HUES64 (cell line): ENCODE results near the gene FAM81A.
"Not testable (repeated sequence)": the region's sequence is repeated elsewhere in the genome, so short reads cannot be mapped to it uniquely, and the experiment has no call there.

Source experiments
- H3K27ac ChIP-seq: 2 replicates; pipeline ENCODE4 v1.7.0; 2013; ENCODE audit warnings: low read depth, low read length, inconsistent platforms
- H3K27me3 ChIP-seq: 2 replicates; pipeline ENCODE4 v1.6.1; 2013; ENCODE audit warnings: mild to moderate bottlenecking, low read length; ENCODE audit not compliant: insufficient read depth
- H3K36me3 ChIP-seq: 2 replicates; pipeline ENCODE4 v1.6.1; 2013; ENCODE audit warnings: mild to moderate bottlenecking, low read length; ENCODE audit not compliant: insufficient read depth
- H3K4me1 ChIP-seq: 2 replicates; pipeline ENCODE4 v1.6.1; 2013; ENCODE audit warnings: mild to moderate bottlenecking, low read length, moderate library complexity; ENCODE audit not compliant: insufficient read depth
- H3K4me3 ChIP-seq: 2 replicates; pipeline ENCODE4 v1.5.1; 2013; ENCODE audit warnings: mild to moderate bottlenecking, low read length, moderate library complexity
- H3K9ac ChIP-seq: 2 replicates; pipeline ENCODE4 v1.6.1; 2013; ENCODE audit warnings: mild to moderate bottlenecking, low read depth, low read length
- H3K9me3 ChIP-seq: 2 replicates; pipeline ENCODE4 v1.6.1; 2013; ENCODE audit warnings: low read depth, low read length; ENCODE audit not compliant: insufficient read depth
- WGBS: fragments of 150-250, 120-280 bp; methylation state at CpG from one replicate; pipeline ENCODE4 v1.1.7; 2013; ENCODE audit warnings: missing lambda C conversion rate; 5-methylcytosine and 5-hydroxymethylcytosine counted together

The FAM81A gene

DNA sequence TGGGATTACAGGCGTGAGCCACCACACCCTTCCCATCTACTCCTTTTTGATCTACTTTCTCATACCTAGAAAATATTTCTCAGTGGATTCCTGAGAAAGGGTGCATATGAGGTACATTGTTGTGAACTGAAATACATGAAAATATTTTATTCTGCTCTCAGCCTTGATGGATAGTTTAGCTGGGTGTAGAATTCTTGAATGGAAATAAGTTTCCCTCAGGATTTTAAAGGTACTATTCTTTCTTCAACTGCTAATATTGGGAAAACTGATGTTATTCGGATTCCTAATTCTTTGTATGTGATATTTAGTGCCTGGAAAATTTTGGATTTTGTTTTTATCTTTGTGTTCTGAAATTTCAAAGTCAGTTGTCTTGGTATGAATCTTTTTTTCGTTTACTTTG lies 9.1 kb upstream of the FAM81A start:
- H3K4me1 ChIP-seq, H3K36me3 ChIP-seq, H3K9ac ChIP-seq, H3K27me3 ChIP-seq, H3K9me3 ChIP-seq, H3K4me3 ChIP-seq, H3K27ac ChIP-seq: not testable (repeated sequence)
- WGBS = 80% methylated on average over 2 of the region's 3 CpGs

DNA sequence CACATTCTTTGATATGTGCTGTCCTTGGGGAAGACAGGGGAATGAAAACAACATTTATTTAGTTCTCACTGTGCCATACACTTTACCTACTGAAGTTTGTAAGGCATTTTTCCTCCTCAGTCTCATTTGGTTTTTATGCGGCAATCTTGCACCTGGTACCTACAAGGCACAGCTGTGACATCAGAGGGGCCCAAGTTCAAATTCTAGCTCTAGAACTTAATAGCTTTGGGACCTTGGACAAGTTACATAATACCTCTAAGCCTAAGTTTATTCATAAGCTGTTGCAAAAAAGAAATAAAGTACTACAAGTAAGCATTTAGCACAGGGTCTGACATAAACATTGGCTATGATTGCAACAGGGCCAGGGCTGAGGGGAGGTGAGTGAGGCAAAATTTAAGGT lies 5.6 kb upstream of the FAM81A start:
- no peak overlapping the region for H3K4me3 ChIP-seq
- H3K4me1 ChIP-seq = peaks cover 3% of the 10 kb centered on the region; the same call in 1 of the 2 replicates
- H3K9me3 ChIP-seq = peaks cover 4% of the 10 kb centered on the region; the same call in 1 of the 2 replicates
- no peaks in the 10 kb centered on the region for H3K36me3 ChIP-seq
- no peak overlapping the region for H3K27ac ChIP-seq
- H3K9ac ChIP-seq = no peak overlapping the region
- WGBS = 95% methylated on average over 1 of the region's 1 CpG
- peaks cover 39% of the 10 kb centered on the region for H3K27me3 ChIP-seq

- H3K4me1 ChIP-seq = peaks cover 6% of the 10 kb centered on the region; the same call in 1 of the 2 replicates
- no peaks in the 10 kb centered on the region for H3K9me3 ChIP-seq
- H3K4me3 ChIP-seq = no peak overlapping the region
- WGBS = 87% methylated on average over 4 of the region's 4 CpGs
- no peaks in the 10 kb centered on the region for H3K36me3 ChIP-seq
- H3K9ac ChIP-seq = no peak overlapping the region
- no peak overlapping the region for H3K27ac ChIP-seq
- peaks cover 58% of the 10 kb centered on the region for H3K27me3 ChIP-seq
Observed at GRCh38 chr15:59434481-59434880, 3.5 kb upstream of the FAM81A start.

DNA sequence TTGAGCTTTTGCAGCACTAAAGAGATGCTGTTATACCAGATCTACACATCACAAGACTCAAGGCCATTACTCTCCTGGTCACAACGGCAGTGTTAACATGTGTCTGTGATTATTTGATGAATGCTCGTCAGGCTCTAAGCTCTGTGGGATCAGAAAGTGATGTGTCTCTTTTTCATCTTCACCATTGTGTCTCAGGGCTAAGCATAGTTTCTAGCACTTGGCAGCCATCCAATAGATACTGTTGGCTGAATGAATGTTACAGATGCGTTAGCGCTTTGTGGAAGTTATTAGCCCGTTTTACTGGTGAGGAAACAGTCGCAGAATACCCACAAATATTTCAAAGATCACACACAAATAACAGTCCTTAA lies 1.2 kb upstream of the FAM81A start:
- no peak overlapping the region for H3K9ac ChIP-seq
- H3K27me3 ChIP-seq = peaks cover 80% of the 10 kb centered on the region
- H3K4me1 ChIP-seq = peaks cover 6% of the 10 kb centered on the region; the same call in 1 of the 2 replicates
- WGBS = 56% methylated on average over 5 of the region's 6 CpGs
- H3K36me3 ChIP-seq = no peaks in the 10 kb centered on the region
- no peak overlapping the region for H3K27ac ChIP-seq
- H3K4me3 ChIP-seq = peak overlapping the region; percentile 81; the same call in 1 of the 2 replicates
- H3K9me3 ChIP-seq = no peaks in the 10 kb centered on the region

- Histone ChIP-seq H3K4me3 (peak overlapping the region; percentile 81), H3K4me1 (peaks cover 6% of the 10 kb centered on the region; the same call in 1 of the 2 replicates), H3K27ac (no peak overlapping the region), H3K9ac (no peak overlapping the region), H3K9me3 (no peaks in the 10 kb centered on the region), H3K36me3 (no peaks in the 10 kb centered on the region), H3K27me3 (peaks cover 80% of the 10 kb centered on the region)
- WGBS = 9% methylated on average over 28 of the region's 30 CpGs
Observed at GRCh38 chr15:59437142-59437816, 707 bp upstream of the FAM81A start.

- 75% methylated on average over 22 of the region's 22 CpGs for WGBS
- peaks cover 6% of the 10 kb centered on the region; the same call in 1 of the 2 replicates for H3K4me1 ChIP-seq
- no peaks in the 10 kb centered on the region for H3K9me3 ChIP-seq
- no peak overlapping the region for H3K9ac ChIP-seq
- peak overlapping the region; percentile 81 for H3K4me3 ChIP-seq
- H3K27ac ChIP-seq = no peak overlapping the region
- H3K27me3 ChIP-seq = peaks cover 78% of the 10 kb centered on the region
- no peaks in the 10 kb centered on the region for H3K36me3 ChIP-seq
Observed at GRCh38 chr15:59438625-59439290, 772 bp downstream of the FAM81A start.

DNA sequence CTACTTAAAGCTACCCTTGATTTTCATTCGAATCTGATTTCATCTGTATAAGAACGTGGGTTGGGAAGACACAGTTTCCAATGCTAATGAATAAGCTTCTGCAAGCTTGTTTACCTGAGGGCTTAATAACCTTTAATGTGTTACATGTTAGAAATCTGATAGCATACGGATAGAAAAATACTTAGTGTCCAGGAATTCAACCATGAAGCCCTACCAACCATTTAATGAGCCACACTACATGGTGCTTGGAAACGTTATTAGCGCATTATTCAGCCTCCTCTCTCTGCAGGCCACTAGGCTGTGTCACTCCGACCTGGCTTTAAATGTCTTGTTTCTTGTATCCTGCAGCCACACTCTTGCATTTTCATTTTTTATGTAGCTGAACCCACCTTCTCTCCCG lies 1.6 kb downstream of the FAM81A start:
- WGBS = 92% methylated on average over 6 of the region's 7 CpGs
- Histone ChIP-seq H3K27ac (no peak overlapping the region), H3K4me3 (no peak overlapping the region), H3K27me3 (peaks cover 70% of the 10 kb centered on the region), H3K9ac (no peak overlapping the region), H3K4me1 (peaks cover 6% of the 10 kb centered on the region; the same call in 1 of the 2 replicates), H3K9me3 (no peaks in the 10 kb centered on the region), H3K36me3 (no peaks in the 10 kb centered on the region)

- no peak overlapping the region for H3K27ac ChIP-seq
- peaks cover 32% of the 10 kb centered on the region for H3K27me3 ChIP-seq
- 92% methylated on average over 8 of the region's 8 CpGs for WGBS
- no peak overlapping the region for H3K9ac ChIP-seq
- no peaks in the 10 kb centered on the region for H3K9me3 ChIP-seq
- peaks cover 9% of the 10 kb centered on the region; the same call in 1 of the 2 replicates for H3K4me1 ChIP-seq
- no peak overlapping the region for H3K4me3 ChIP-seq
- no peaks in the 10 kb centered on the region for H3K36me3 ChIP-seq
Observed at GRCh38 chr15:59443341-59444072, 5.5 kb downstream of the FAM81A start.

GRCh38 chr15:59444081-59444835 lies 6.3 kb downstream of the FAM81A start:
- no peaks in the 10 kb centered on the region for H3K9me3 ChIP-seq
- no peak overlapping the region for H3K27ac ChIP-seq
- no peak overlapping the region for H3K4me3 ChIP-seq
- H3K4me1 ChIP-seq = peaks cover 9% of the 10 kb centered on the region; the same call in 1 of the 2 replicates
- no peak overlapping the region for H3K9ac ChIP-seq
- H3K27me3 ChIP-seq = peaks cover 25% of the 10 kb centered on the region
- WGBS = 84% methylated on average over 11 of the region's 11 CpGs
- no peaks in the 10 kb centered on the region for H3K36me3 ChIP-seq

DNA sequence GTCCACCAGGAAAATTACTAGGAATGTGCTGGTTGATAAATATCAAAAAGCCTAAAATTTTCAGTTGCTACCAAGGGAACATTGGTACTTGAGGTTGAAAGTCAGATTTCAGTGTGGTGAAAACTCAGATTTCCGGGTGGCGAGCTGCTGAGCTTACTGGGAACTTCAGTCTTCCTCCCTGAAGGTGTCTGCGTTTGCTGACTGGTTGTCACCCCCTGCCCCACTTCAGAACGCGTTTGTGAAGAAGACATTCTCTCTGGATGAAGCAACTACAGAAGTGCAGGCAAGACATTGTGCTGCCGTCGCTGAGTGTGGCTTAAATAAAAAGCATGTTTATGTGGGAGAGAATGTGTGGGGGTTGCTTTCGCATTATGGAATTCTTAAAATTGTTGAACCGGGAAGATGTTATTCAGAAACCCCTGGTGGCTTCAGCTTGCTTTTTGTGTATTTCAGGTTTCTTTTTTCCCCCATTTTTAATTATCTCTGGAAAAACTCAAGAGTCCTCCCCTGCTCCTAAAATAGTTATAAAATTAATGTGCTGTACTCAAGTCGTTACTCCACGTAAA lies 7.1 kb downstream of the FAM81A start:
- peaks cover 16% of the 10 kb centered on the region for H3K27me3 ChIP-seq
- H3K9me3 ChIP-seq = no peaks in the 10 kb centered on the region
- H3K36me3 ChIP-seq = no peaks in the 10 kb centered on the region
- H3K9ac ChIP-seq = no peak overlapping the region
- peaks cover 9% of the 10 kb centered on the region; the same call in 1 of the 2 replicates for H3K4me1 ChIP-seq
- H3K4me3 ChIP-seq = no peak overlapping the region
- WGBS = 71% methylated on average over 9 of the region's 11 CpGs
- H3K27ac ChIP-seq = no peak overlapping the region
